ENCODE measurements around the gene PRXL2B.

GRCh38 chr1:2604844-2605508, 18.4 kb downstream of the PRXL2B start:
- TF ChIP-seq CTCF (IDR thresholded peaks at IDR 0.05) (no peak), POLR2A (IDR thresholded peaks at IDR 0.05) (no peak)
